K562 (cell line): ENCODE results near the gene OMP. TPM values are rescaled to one million over a fixed set of nuclear protein-coding genes. Genes with fewer than 3 reads are reported as not detected.

Experiments used
- ATAC-seq: fragments of 200-7000 bp; cut with Tn5 transposase; 3 replicates; pipeline ENCODE4 v1.9.1; 2020; ENCODE audit warnings: moderate library complexity
- BruUV-seq: library from RNA; stranded (reverse); fragments of 400-500 nt; replicated peaks from 2 replicates; lab custom pipeline; 2021; lab: Mats Ljungman, UMichigan
- CTCF ChIA-PET: fragments of 300-600 bp; formaldehyde crosslinking; extraction: SDS; loops from one replicate; lab custom pipeline; 2021; ENCODE audit warnings: low intra/inter-chr PET ratio; lab: Yijun Ruan, JAX
- POLR2A ChIA-PET: fragments of 300-600, 350-650 bp; sonication (Branson Sonifier 250); formaldehyde crosslinking; extraction: SDS; loops from one replicate; lab custom pipeline; 2021; ENCODE audit warnings: antibody characterized with exemption, inconsistent platforms; lab: Yijun Ruan, JAX
- DNase-seq, 4 experiments: peaks; one replicate each; pipeline versions ENCODE4 v3.0.0 to v3.0.0-alpha.2; 2011 to 2018; ENCODE audit warnings: low spot score in 3 of 4, mixed read lengths in 3 of 4; ENCODE audit errors: extremely low read depth in 1 of 4
- FAIRE-seq: peaks from 2 replicates; lab custom pipeline; 2011; peaks lifted over from hg19 to GRCh38; lab: Jason Lieb, UNC
- H2AFZ ChIP-seq: 2 replicates; pipeline ENCODE4 v1.6.0; 2011; ENCODE audit warnings: low read depth, low read length, control low read depth, inconsistent platforms
- H3K27ac ChIP-seq: fragments of 200-600 bp; 3 replicates; pipeline ENCODE4 v1.8.0; 2011; ENCODE audit warnings: low read depth, mild to moderate bottlenecking, control low read depth, inconsistent platforms, low read length, moderate library complexity, mixed read lengths; ENCODE audit errors: extremely low read depth
- H3K27me3 ChIP-seq, 2 experiments: fragments of 300-600 bp in 1 of 2; 2 replicates in 1 of 2; 3 replicates in 1 of 2; pipeline versions ENCODE4 v1.6.0 to v1.8.0; 2011; ENCODE audit warnings: inconsistent platforms in 2 of 2, low read length in 2 of 2, mild to moderate bottlenecking in 1 of 2, mixed read lengths in 1 of 2, moderate library complexity in 1 of 2; ENCODE audit not compliant: control insufficient read depth in 2 of 2, insufficient read depth in 2 of 2
- H3K36me3 ChIP-seq: fragments of 300-600 bp; 3 replicates; pipeline ENCODE4 v1.8.0; 2011; ENCODE audit warnings: mild to moderate bottlenecking, low read length, inconsistent platforms; ENCODE audit not compliant: control insufficient read depth, insufficient read depth
- H3K4me1 ChIP-seq, 2 experiments: fragments of 200-600 bp in 1 of 2; replicated peaks in 1 of 2; 2 replicates in 1 of 2; 3 replicates in 1 of 2; pipeline versions ENCODE4 v1.5.1 to v1.8.0; 2011; ENCODE audit warnings: inconsistent platforms in 2 of 2, low read length in 2 of 2, mild to moderate bottlenecking in 1 of 2, mixed read lengths in 1 of 2, moderate library complexity in 1 of 2; ENCODE audit not compliant: control insufficient read depth in 2 of 2, insufficient read depth in 2 of 2
- H3K4me2 ChIP-seq: 2 replicates; pipeline ENCODE4 v1.6.1; 2011; ENCODE audit warnings: low read length, control low read depth, inconsistent platforms, mixed read lengths; ENCODE audit not compliant: insufficient read depth
- H3K4me3 ChIP-seq: fragments of 200-600 bp; sonication (generic), shearing (Covaris generic); 2 replicates; pipeline ENCODE4 v1.5.1; 2016; ENCODE audit warnings: control low read depth, inconsistent platforms
- H3K79me2 ChIP-seq: fragments of 200-600 bp; 3 replicates; pipeline ENCODE4 v1.8.0; 2011; ENCODE audit warnings: low read length, inconsistent platforms; ENCODE audit not compliant: control insufficient read depth, insufficient read depth
- H3K9ac ChIP-seq, 2 experiments: 2 replicates each; pipeline versions ENCODE4 v1.6.0 to v1.6.1; 2011; ENCODE audit warnings: low read depth in 2 of 2, low read length in 2 of 2, control low read depth in 1 of 2, inconsistent platforms in 1 of 2, mild to moderate bottlenecking in 1 of 2, mixed read lengths in 1 of 2; ENCODE audit not compliant: insufficient read depth in 1 of 2
- H3K9me1 ChIP-seq: one replicate; pipeline ENCODE4 v1.6.0; 2011; ENCODE audit warnings: inconsistent platforms, mild to moderate bottlenecking, low read length, moderate library complexity; ENCODE audit not compliant: control insufficient read depth, insufficient read depth
- H3K9me3 ChIP-seq: replicated peaks from 2 replicates; pipeline ENCODE4 v1.5.1; 2011; ENCODE audit warnings: low read depth, low read length, inconsistent platforms; ENCODE audit not compliant: control insufficient read depth, insufficient read depth
- H4K20me1 ChIP-seq: replicated peaks from 2 replicates; pipeline ENCODE4 v1.6.1; 2011; ENCODE audit warnings: low read length, inconsistent platforms, mixed read lengths; ENCODE audit not compliant: control insufficient read depth, insufficient read depth
- AFF4 ChIP-seq: sonication (generic); formaldehyde crosslinking; IDR thresholded peaks from 2 replicates; pipeline ENCODE4 v1.8.0; 2023; ENCODE audit warnings: mild to moderate bottlenecking, missing genetic modification reagents
- ARID2 ChIP-seq: fragments of 450-650 bp; IDR thresholded peaks from 2 replicates; pipeline ENCODE4 v1.6.1; 2017; ENCODE audit warnings: antibody characterized with exemption, mild to moderate bottlenecking
- ARNT ChIP-seq, 2 experiments: fragments of 450-650 bp; IDR thresholded peaks; 2 replicates each; pipeline ENCODE4 v1.6.1; 2016; ENCODE audit warnings: mild to moderate bottlenecking in 1 of 2
- ERF ChIP-seq: fragments of 450-650 bp; formaldehyde crosslinking; IDR thresholded peaks from 2 replicates; pipeline ENCODE4 v1.4.0; 2020; ENCODE audit warnings: mild to moderate bottlenecking, mixed read lengths
- FOXK2 ChIP-seq, 2 experiments: fragments of 450-650 bp; IDR thresholded peaks in 1 of 2; conservative IDR thresholded peaks in 1 of 2; 2 replicates each; pipeline ENCODE4 v1.6.1; 2016; ENCODE audit warnings: low read depth in 2 of 2, mild to moderate bottlenecking in 1 of 2
- LARP7 ChIP-seq: fragments of 450-650 bp; IDR thresholded peaks from 2 replicates; pipeline ENCODE4 v1.6.1; 2016
- MCM2 ChIP-seq: fragments of 450-650 bp; IDR thresholded peaks from 2 replicates; pipeline ENCODE4 v1.6.1; 2017; ENCODE audit warnings: low read depth, mild to moderate bottlenecking
- MXI1 ChIP-seq: IDR thresholded peaks from 2 replicates; pipeline ENCODE4 v1.6.1; 2011; ENCODE audit warnings: low read depth, mild to moderate bottlenecking, improper control_type of control experiment, low read length
- RBM15 ChIP-seq: fragments of 200-400 bp; formaldehyde crosslinking; IDR thresholded peaks from 2 replicates; pipeline ENCODE4 v1.6.1; 2018; ENCODE audit warnings: mild to moderate bottlenecking, low read length, moderate library complexity; ENCODE audit not compliant: insufficient read depth
- RFX7 ChIP-seq: fragments of 250-450 bp; sonication (Bioruptor Pico); IDR thresholded peaks from 2 replicates; pipeline ENCODE4 v1.5.1; 2021; ENCODE audit warnings: mild to moderate bottlenecking
- SIN3B ChIP-seq: fragments of 450-650 bp; IDR thresholded peaks from 2 replicates; pipeline ENCODE4 v1.6.1; 2017; ENCODE audit warnings: low read depth, mild to moderate bottlenecking, moderate library complexity
- THRAP3 ChIP-seq: fragments of 450-650 bp; IDR thresholded peaks from 2 replicates; pipeline ENCODE4 v1.6.1; 2016; ENCODE audit warnings: mild to moderate bottlenecking, inconsistent platforms, borderline replicate concordance
- XRCC3 ChIP-seq: fragments of 450-650 bp; IDR thresholded peaks from 2 replicates; pipeline ENCODE4 v1.6.1; 2017; ENCODE audit warnings: mild to moderate bottlenecking, moderate library complexity
- ZNF398 ChIP-seq: fragments of 250-450 bp; sonication (Bioruptor Pico); IDR thresholded peaks from 2 replicates; pipeline ENCODE4 v1.8.0; 2021; ENCODE audit warnings: moderate library complexity, mild to moderate bottlenecking, inconsistent platforms
- ZNF408 ChIP-seq: fragments of 250-450 bp; sonication (Bioruptor Pico); IDR thresholded peaks from 2 replicates; pipeline ENCODE4 v1.4.0; 2020; ENCODE audit warnings: low read depth, mild to moderate bottlenecking, moderate library complexity
- ZNF668 ChIP-seq: fragments of 250-450 bp; sonication (Bioruptor Pico); IDR thresholded peaks from 2 replicates; pipeline ENCODE4 v1.8.0; 2022; ENCODE audit warnings: mild to moderate bottlenecking, inconsistent platforms
- WGBS: fragments of 100-300 bp; shearing (Covaris generic); methylation state at CpG from one replicate; pipeline ENCODE4 v1.1.6; 2016; ENCODE audit warnings: low coverage, mixed read lengths; ENCODE audit not compliant: insufficient coverage; ENCODE audit errors: missing lambda C conversion rate; 5-methylcytosine and 5-hydroxymethylcytosine counted together
- in situ Hi-C: fragments of 300-500 bp; cut with MboI; formaldehyde crosslinking; loops from 4 replicates; pipeline ENCODE4 v1.15.0; 2018; ENCODE audit warnings: inconsistent platforms, mixed read lengths
- intact Hi-C: fragments of 100-400 bp; cut with micrococcal nuclease; formaldehyde crosslinking; loops from 2 replicates; pipeline ENCODE4 v1.14.2; 2022
- polyA plus RNA-seq, 8 experiments: library from polyadenylated mRNA; depleted of rRNA in 4 of 8; stranded (reverse) in 5 of 8; unstranded in 3 of 8; fragments of >200 nt; fragmentation: Nextera tagmentation in 2 of 8; fragmentation: Illumina TruSeq in 1 of 8; extraction: Ambion mirVana in 2 of 8; extraction: Trizol in 1 of 8; gene quantifications; 2 replicates each; pipeline versions ENCODE4 v1.2.1 to v1.2.3, GENCODE V29; 2011 to 2014; ENCODE audit warnings: inconsistent platforms in 1 of 8, missing spikeins in 1 of 8
- total RNA-seq, 7 experiments: library from RNA; depleted of rRNA in 6 of 7; stranded (reverse); fragments of >200 nt in 6 of 7; fragmentation: Illumina TruSeq in 2 of 7; extraction: Trizol in 2 of 7; gene quantifications; 2 replicates each; pipeline versions ENCODE4 v1.2.1 to v1.2.3, GENCODE V29; 2011 to 2021; ENCODE audit warnings: low replicate concordance in 1 of 7

The OMP gene
- total and polyA plus RNA-seq, 9 of the 15 experiments (the other 6 are each of a cell fraction or from before 2014, with no cell fraction given) = not detected

GRCh38 chr11:77075425-77075905 lies 27.2 kb upstream of the OMP start (continued):
- no peak for TF ChIP-seq AFF4 (CRISPR knock-in tag)
- no peak for TF ChIP-seq LARP7

DNA sequence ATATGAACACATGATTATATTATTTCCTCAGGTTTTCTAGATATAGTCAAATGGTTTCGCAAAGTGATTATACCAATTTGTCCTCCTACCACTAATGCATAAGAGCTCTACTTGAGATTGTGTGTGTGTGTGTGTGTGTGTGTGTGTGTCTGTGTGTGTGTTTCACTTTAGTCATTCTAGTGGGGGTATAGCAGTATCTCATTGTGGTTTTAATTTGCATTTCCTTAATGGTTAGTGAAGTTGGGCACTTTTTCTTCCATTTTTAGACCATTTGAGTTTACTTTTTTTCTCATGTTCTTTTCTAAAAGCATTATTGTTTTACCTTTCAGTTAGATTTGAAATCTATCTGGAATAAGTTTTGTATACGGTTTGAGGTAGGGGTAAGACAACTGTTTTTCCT lies 23.0 kb upstream of the OMP start:
- no peak overlapping the region for H3K4me3 ChIP-seq
- peaks cover 0 to 6% of the 10 kb centered on the region in 2 experiments; a peak in 2 of 5 replicates for H3K4me1 ChIP-seq
- H3K79me2 ChIP-seq = no peaks in the 10 kb centered on the region
- in situ Hi-C loops = no loop called here
- no peak for FAIRE-seq
- 20% methylated on average over 2 of the region's 2 CpGs for WGBS
- H2AFZ ChIP-seq = no peak overlapping the region
- H3K36me3 ChIP-seq = no peaks in the 10 kb centered on the region
- ATAC-seq = no peak
- no peaks in the 10 kb centered on the region for H3K9me3 ChIP-seq
- ChIA-PET CTCF (no interaction called here), POLR2A (interaction anchor here (0.7 kb wide), 1 partner anchor 9 kb away, joined by 3 read pairs; no protein-coding TSS in a partner anchor)
- H3K4me2 ChIP-seq = no peak overlapping the region
- DNase-seq = no peak
- H3K27me3 ChIP-seq = peaks cover 2 to 22% of the 10 kb centered on the region in 2 experiments; a peak in 3 of 5 replicates
- no peak overlapping the region for H3K27ac ChIP-seq
- no TSS peak for BruUV-seq
- H3K9ac ChIP-seq = no peak overlapping the region
- no peaks in the 10 kb centered on the region for H3K9me1 ChIP-seq
- no peaks in the 10 kb centered on the region for H4K20me1 ChIP-seq
- intact Hi-C loops = no loop called here
- TF ChIP-seq RBM15 (no peak), FOXK2 (conservative IDR thresholded peaks at IDR 0.05 in 1 of 2, IDR thresholded peaks at IDR 0.05 in 1 of 2; ENCODE audit: low read depth in 2 of 2) (no peak), ARID2 (no peak), ZNF668 (CRISPR knock-in tag) (no peak), ARNT (IDR thresholded peaks at IDR 0.05) (no peak), XRCC3 (no peak), ZNF398 (CRISPR knock-in tag) (no peak), SIN3B (no peak), RFX7 (CRISPR knock-in tag) (no peak), THRAP3 (no peak), MXI1 (no peak), MCM2 (no peak), ZNF408 (CRISPR knock-in tag) (no peak), ERF (CRISPR knock-in tag) (no peak)
